Stromal cell of bone marrow (primary cell): Measurements from ENCODE around the gene FOXA3.

Experiments used
- DNase-seq: peaks from one replicate; pipeline ENCODE4 v3.0.0-alpha.2; 2012; ENCODE audit warnings: low read depth

Gene FOXA3

GRCh38 chr19:45863840-45864628 is at the start of gene FOXA3:
Gene FOXA3, plus strand, starts transcription at chr19:45864326. Its CDS starts 131 bp downstream, at chr19:45864457.
- DNase-seq: no peak

- DNase-seq: no peak
These were observed 49.2 kb upstream of the FOXA3 start, which contains the start of gene RSPH6A for GRCh38 chr19:45814851-45815480. Gene RSPH6A, minus strand, starts transcription at chr19:45815308. Its CDS starts 132 bp downstream, at chr19:45815176.

- no peak for DNase-seq
These were observed 48.5 kb upstream of the FOXA3 start for GRCh38 chr19:45815481-45816216.

GRCh38 chr19:45816236-45817009 is 47.7 kb upstream of the FOXA3 start:
- no peak for DNase-seq

GRCh38 chr19:45817010-45817724 is 47.0 kb upstream of the FOXA3 start:
- DNase-seq: peak; percentile 83

GRCh38 chr19:45817725-45818301 is 46.3 kb upstream of the FOXA3 start:
- no peak for DNase-seq

- no peak for DNase-seq
These were observed 44.4 kb upstream of the FOXA3 start for GRCh38 chr19:45819769-45820168.

GRCh38 chr19:45820413-45821102 is 43.6 kb upstream of the FOXA3 start:
- no peak for DNase-seq

GRCh38 chr19:45821103-45821521 is 43.0 kb upstream of the FOXA3 start:
- DNase-seq: no peak

GRCh38 chr19:45821570-45821969 is 42.6 kb upstream of the FOXA3 start:
- DNase-seq: no peak

GRCh38 chr19:45822716-45823115 is 41.4 kb upstream of the FOXA3 start:
- DNase-seq: no peak

GRCh38 chr19:45823182-45823581 is 40.9 kb upstream of the FOXA3 start:
- no peak for DNase-seq

- DNase-seq: no peak
These were observed 40.1 kb upstream of the FOXA3 start for GRCh38 chr19:45824041-45824471.

- no peak for DNase-seq
These were observed 39.4 kb upstream of the FOXA3 start for GRCh38 chr19:45824531-45825262.

- no peak for DNase-seq
These were observed 38.9 kb upstream of the FOXA3 start for GRCh38 chr19:45825263-45825605.

- DNase-seq: no peak
These were observed 37.9 kb upstream of the FOXA3 start for GRCh38 chr19:45825917-45826893.

GRCh38 chr19:45826934-45827333 is 37.2 kb upstream of the FOXA3 start:
- DNase-seq: no peak

GRCh38 chr19:45827459-45828093 is 36.5 kb upstream of the FOXA3 start:
- DNase-seq: no peak
